ENCODE data around the gene SMARCA2.

SMARCA2 gene

DNA sequence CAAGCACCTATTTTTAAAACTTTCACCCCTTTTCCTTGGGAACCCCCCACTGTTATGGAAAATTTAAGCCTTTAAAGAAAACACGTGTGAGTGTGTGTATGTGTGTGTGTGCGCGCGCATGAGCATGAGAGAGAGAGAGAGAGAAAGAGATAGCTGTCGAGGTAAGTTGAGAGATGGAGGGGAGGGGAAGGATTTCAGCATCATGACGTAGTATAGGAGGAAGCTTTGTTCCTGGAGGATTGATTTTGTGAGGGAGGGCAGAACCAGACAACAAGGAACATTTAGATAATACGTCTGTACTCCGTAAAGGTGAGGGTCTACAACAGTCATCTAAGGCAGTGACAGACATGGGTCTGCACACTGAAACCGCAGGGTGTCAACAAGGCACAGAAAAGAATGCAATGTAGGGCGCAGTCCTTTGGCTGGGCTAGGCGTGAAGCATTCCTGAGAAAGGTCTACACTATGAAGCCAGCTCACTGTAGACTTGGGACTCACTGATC, 227.7 kb downstream of the SMARCA2 start:
- Histone ChIP-seq H4K20me1 (ENCODE audit: insufficient read depth) (no peaks in the 10 kb centered on the region), H3K27me3 (ENCODE audit: insufficient read depth, low read depth) (no peaks in the 10 kb centered on the region), H3K79me2 (ENCODE audit: insufficient read depth, low read depth) (no peaks in the 10 kb centered on the region), H3K36me3 (ENCODE audit: insufficient read depth) (no peaks in the 10 kb centered on the region), H3K4me2 (peak overlapping the region; percentile 76), H3K4me1 (ENCODE audit: low read depth, poor library complexity, severe bottlenecking) (peaks cover 8% of the 10 kb centered on the region), H3K27ac (peak overlapping the region; percentile 59; the same call in 1 of the 2 replicates), H3K4me3 (IDR thresholded peaks at IDR 0.05; ENCODE audit: insufficient read depth, low read depth, low read length) (peak overlapping the region; percentile 30), H3K9ac (peak overlapping the region; percentile 51; the same call in 1 of the 2 replicates), H2AFZ (ENCODE audit: low read depth) (peak overlapping the region; percentile 91)
- TF ChIP-seq, protein P1, sequence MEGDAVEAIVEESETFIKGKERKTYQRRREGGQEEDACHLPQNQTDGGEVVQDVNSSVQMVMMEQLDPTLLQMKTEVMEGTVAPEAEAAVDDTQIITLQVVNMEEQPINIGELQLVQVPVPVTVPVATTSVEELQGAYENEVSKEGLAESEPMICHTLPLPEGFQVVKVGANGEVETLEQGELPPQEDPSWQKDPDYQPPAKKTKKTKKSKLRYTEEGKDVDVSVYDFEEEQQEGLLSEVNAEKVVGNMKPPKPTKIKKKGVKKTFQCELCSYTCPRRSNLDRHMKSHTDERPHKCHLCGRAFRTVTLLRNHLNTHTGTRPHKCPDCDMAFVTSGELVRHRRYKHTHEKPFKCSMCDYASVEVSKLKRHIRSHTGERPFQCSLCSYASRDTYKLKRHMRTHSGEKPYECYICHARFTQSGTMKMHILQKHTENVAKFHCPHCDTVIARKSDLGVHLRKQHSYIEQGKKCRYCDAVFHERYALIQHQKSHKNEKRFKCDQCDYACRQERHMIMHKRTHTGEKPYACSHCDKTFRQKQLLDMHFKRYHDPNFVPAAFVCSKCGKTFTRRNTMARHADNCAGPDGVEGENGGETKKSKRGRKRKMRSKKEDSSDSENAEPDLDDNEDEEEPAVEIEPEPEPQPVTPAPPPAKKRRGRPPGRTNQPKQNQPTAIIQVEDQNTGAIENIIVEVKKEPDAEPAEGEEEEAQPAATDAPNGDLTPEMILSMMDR (conservative IDR thresholded peaks at IDR 0.05; ENCODE audit: low read depth, low read length), result no peak
